ENCODE measurements around the gene IPP. TPM values are rescaled to one million over a fixed set of nuclear protein-coding genes. Genes with fewer than 3 reads are reported as not detected.

IPP gene
- polyA plus RNA-seq, 1 of the 3 experiments (the other 2 are of a cell fraction), result 3.2 TPM

DNA sequence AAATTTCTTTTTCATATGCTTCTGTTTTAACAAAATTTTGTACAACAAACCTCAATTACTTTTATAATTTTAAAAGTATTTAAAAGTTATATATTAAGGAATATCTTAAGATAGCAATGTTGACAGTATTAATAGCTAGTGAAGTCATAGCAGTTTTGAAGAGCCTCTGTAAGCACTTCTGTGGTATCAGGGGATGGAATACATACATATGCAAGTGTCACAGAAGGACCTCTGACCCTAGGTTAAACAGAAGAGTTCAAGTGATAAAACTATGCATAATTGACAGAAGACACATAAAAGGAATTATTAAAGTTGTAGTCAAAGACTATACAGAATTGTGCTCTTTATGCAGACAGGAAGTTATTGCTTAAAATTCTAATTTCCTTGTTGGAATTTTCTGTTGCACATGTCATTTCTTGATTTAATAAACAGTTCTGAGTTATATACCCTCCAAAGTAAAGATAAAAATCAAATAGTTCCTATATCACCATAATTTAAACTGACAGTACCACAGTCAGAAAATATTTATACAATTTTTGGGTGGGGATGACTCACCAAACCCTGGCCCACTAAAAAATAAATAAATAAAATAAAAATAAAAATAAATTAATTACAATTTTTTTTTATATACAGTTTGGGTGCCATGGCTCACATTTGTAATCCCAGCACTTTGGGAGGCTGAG, 27.1 kb downstream of the IPP start:
- H3K27me3 ChIP-seq (ENCODE audit: insufficient read depth), result no peaks in the 10 kb centered on the region
- no peak overlapping the region for H3K4me2 ChIP-seq
- no peak for DNase-seq

More for the DNA sequence above, 27.1 kb downstream of the IPP start:
- Histone ChIP-seq H3K4me3 (ENCODE audit: low read depth in 2 of 2, low read length in 1 of 2) (no peak overlapping the region), H4K20me1 (ENCODE audit: insufficient read depth) (no peaks in the 10 kb centered on the region), H3K9ac (no peak overlapping the region), H3K9me3 (no peaks in the 10 kb centered on the region), H3F3A (replicated peaks; ENCODE audit: insufficient read depth) (peaks cover 3% of the 10 kb centered on the region), H3K79me2 (ENCODE audit: insufficient read depth) (no peaks in the 10 kb centered on the region), H3K36me3 (replicated peaks in 1 of 2; ENCODE audit: control insufficient read depth in 1 of 2, insufficient read depth in 2 of 2, low read length in 1 of 2) (peaks cover 4 to 9% of the 10 kb centered on the region in 2 experiments), H3K27ac (ENCODE audit: low read depth in 2 of 2, low read length in 1 of 2) (peak overlapping the region; percentile 23 to 56; a peak in 2 of 4 replicates), H3K9me2 (no peaks in the 10 kb centered on the region), H2AFZ (ENCODE audit: low read depth) (no peak overlapping the region), H3K4me1 (ENCODE audit: control insufficient read depth in 1 of 2, insufficient read depth in 2 of 2, low read depth in 1 of 2, low read length in 1 of 2) (no peaks in the 10 kb centered on the region)
- ChIA-PET CTCF (no interaction called here), POLR2A (no interaction called here)
- TF ChIP-seq GATA2 (CRISPR knock-in tag; IDR thresholded peaks at IDR 0.05) (no peak), RXRA (IDR thresholded peaks at IDR 0.05; ENCODE audit: borderline replicate concordance, low read depth) (no peak), ELF1 (IDR thresholded peaks at IDR 0.05) (no peak), CHD2 (IDR thresholded peaks at IDR 0.05; ENCODE audit: low read length, partially characterized antibody) (no peak), RFX5 (IDR thresholded peaks at IDR 0.05; ENCODE audit: low read length) (no peak), FOSL2 (IDR thresholded peaks at IDR 0.05; ENCODE audit: borderline replicate concordance, low read depth) (no peak), MXI1 (IDR thresholded peaks at IDR 0.05; ENCODE audit: low read depth, low read length) (no peak), TCF12 (IDR thresholded peaks at IDR 0.05) (0 out of 2 replicates have a peak, but pooled peaks have one; percentile 14), TAF1 (IDR thresholded peaks at IDR 0.05; ENCODE audit: borderline replicate concordance, low read depth, low read length) (no peak), POLR2AphosphoS5 (IDR thresholded peaks at IDR 0.05; ENCODE audit: low read depth, low read length) (no peak), NFIC (IDR thresholded peaks at IDR 0.05; ENCODE audit: borderline replicate concordance) (no peak), ZBTB33 (IDR thresholded peaks at IDR 0.05; ENCODE audit: borderline replicate concordance, low read depth) (no peak), PBX3 (IDR thresholded peaks at IDR 0.05) (peak; percentile 41; the same call in 1 of the 2 replicates), FOXJ3 (CRISPR knock-in tag; IDR thresholded peaks at IDR 0.05) (no peak), RCOR1 (IDR thresholded peaks at IDR 0.05; ENCODE audit: low read length) (no peak)
- TF ChIP-seq, protein P1, sequence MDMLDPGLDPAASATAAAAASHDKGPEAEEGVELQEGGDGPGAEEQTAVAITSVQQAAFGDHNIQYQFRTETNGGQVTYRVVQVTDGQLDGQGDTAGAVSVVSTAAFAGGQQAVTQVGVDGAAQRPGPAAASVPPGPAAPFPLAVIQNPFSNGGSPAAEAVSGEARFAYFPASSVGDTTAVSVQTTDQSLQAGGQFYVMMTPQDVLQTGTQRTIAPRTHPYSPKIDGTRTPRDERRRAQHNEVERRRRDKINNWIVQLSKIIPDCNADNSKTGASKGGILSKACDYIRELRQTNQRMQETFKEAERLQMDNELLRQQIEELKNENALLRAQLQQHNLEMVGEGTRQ (IDR thresholded peaks at IDR 0.05; ENCODE audit: borderline replicate concordance, low read depth, low read length), result no peak
